ENCODE measurements around the gene SIAH3.
"Not testable (repeated sequence)": the region's sequence is repeated elsewhere in the genome, so short reads cannot be mapped to it uniquely, and the experiment has no call there.

SIAH3 gene

GRCh38 chr13:45851171-45851921 is at the start of gene SIAH3:
TSS of gene SIAH3 (minus strand) at chr13:45851753. CDS start at chr13:45851629, 124 bp downstream.
- in situ Hi-C loops (cut with MboI; ENCODE audit: low sequenced_read_pairs), result no loop called here

- in situ Hi-C loops (cut with MboI; ENCODE audit: low sequenced_read_pairs), result no loop called here
Observed at GRCh38 chr13:45899406-45899805, 47.9 kb upstream of the SIAH3 start.

- in situ Hi-C loops (cut with MboI; ENCODE audit: low sequenced_read_pairs), result no loop called here
Observed at GRCh38 chr13:45897562-45897961, 46.0 kb upstream of the SIAH3 start.

- in situ Hi-C loops (cut with MboI; ENCODE audit: low sequenced_read_pairs), result no loop called here
Observed at GRCh38 chr13:45896285-45896684, 44.7 kb upstream of the SIAH3 start.

- in situ Hi-C loops (cut with MboI; ENCODE audit: low sequenced_read_pairs), result no loop called here
Observed at GRCh38 chr13:45895881-45896280, 44.3 kb upstream of the SIAH3 start.

- in situ Hi-C loops (cut with MboI; ENCODE audit: low sequenced_read_pairs), result no loop called here
Observed at GRCh38 chr13:45892513-45892912, 41.0 kb upstream of the SIAH3 start.

- in situ Hi-C loops (cut with MboI; ENCODE audit: low sequenced_read_pairs), result no loop called here
Observed at GRCh38 chr13:45889590-45890243, 38.2 kb upstream of the SIAH3 start.

GRCh38 chr13:45886466-45886865 is 34.9 kb upstream of the SIAH3 start:
- in situ Hi-C loops (cut with MboI; ENCODE audit: low sequenced_read_pairs), result no loop called here

- in situ Hi-C loops (cut with MboI; ENCODE audit: low sequenced_read_pairs), result no loop called here
Observed at GRCh38 chr13:45885194-45885593, 33.6 kb upstream of the SIAH3 start.

- in situ Hi-C loops (cut with MboI; ENCODE audit: low sequenced_read_pairs), result no loop called here
Observed at GRCh38 chr13:45882626-45883025, 31.1 kb upstream of the SIAH3 start.

GRCh38 chr13:45881353-45881752 is 29.8 kb upstream of the SIAH3 start:
- in situ Hi-C loops (cut with MboI; ENCODE audit: low sequenced_read_pairs), result no loop called here

- in situ Hi-C loops (cut with MboI; ENCODE audit: low sequenced_read_pairs), result no loop called here
Observed at GRCh38 chr13:45880242-45880641, 28.7 kb upstream of the SIAH3 start.

- in situ Hi-C loops (cut with MboI; ENCODE audit: low sequenced_read_pairs), result no loop called here
Observed at GRCh38 chr13:45879666-45880065, 28.1 kb upstream of the SIAH3 start.

- in situ Hi-C loops (cut with MboI; ENCODE audit: low sequenced_read_pairs), result no loop called here
Observed at GRCh38 chr13:45878966-45879365, 27.4 kb upstream of the SIAH3 start.

GRCh38 chr13:45876781-45877180 is 25.2 kb upstream of the SIAH3 start:
- in situ Hi-C loops (cut with MboI; ENCODE audit: low sequenced_read_pairs), result no loop called here

GRCh38 chr13:45875951-45876350 is 24.4 kb upstream of the SIAH3 start:
- in situ Hi-C loops (cut with MboI; ENCODE audit: low sequenced_read_pairs), result no loop called here

- in situ Hi-C loops (cut with MboI; ENCODE audit: low sequenced_read_pairs), result no loop called here
Observed at GRCh38 chr13:45873491-45874325, 22.2 kb upstream of the SIAH3 start.

GRCh38 chr13:45872566-45872965 is 21.0 kb upstream of the SIAH3 start:
- in situ Hi-C loops (cut with MboI; ENCODE audit: low sequenced_read_pairs), result no loop called here

- in situ Hi-C loops (cut with MboI; ENCODE audit: low sequenced_read_pairs), result not testable (repeated sequence)
Observed at GRCh38 chr13:45871201-45871600, 19.6 kb upstream of the SIAH3 start.

- in situ Hi-C loops (cut with MboI; ENCODE audit: low sequenced_read_pairs), result no loop called here
Observed at GRCh38 chr13:45870232-45870631, 18.7 kb upstream of the SIAH3 start.

- in situ Hi-C loops (cut with MboI; ENCODE audit: low sequenced_read_pairs), result no loop called here
Observed at GRCh38 chr13:45865414-45865813, 13.9 kb upstream of the SIAH3 start.
